ENCODE results near the gene CCSAP.

DNA sequence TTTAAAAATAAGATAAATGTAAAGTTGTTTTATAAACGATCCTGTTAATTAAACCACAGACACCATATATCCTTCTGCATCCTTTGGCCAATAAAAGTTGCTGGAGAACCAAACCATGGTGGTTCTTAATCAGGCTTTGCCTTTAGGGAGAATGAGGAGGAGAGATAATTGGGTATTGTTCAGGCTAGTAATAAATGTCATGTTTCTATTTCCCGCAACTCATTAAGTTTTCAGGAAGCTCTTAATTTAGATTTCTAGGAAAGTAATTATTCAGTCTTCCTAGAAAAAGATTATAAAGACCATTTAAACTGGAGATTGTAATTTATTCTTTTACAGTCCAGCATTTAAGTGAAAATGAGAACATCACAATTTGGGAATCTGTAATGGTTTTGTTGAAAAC is 37.5 kb downstream of the CCSAP start:
- TF ChIP-seq EP300 (IDR thresholded peaks at IDR 0.05; ENCODE audit: borderline replicate concordance in 1 of 2, low read depth in 1 of 2, low read length in 1 of 2) = no peak
- TF ChIP-seq TAF1 (IDR thresholded peaks at IDR 0.05; ENCODE audit: borderline replicate concordance, low read depth, low read length) = no peak
- TF ChIP-seq, protein P1, sequence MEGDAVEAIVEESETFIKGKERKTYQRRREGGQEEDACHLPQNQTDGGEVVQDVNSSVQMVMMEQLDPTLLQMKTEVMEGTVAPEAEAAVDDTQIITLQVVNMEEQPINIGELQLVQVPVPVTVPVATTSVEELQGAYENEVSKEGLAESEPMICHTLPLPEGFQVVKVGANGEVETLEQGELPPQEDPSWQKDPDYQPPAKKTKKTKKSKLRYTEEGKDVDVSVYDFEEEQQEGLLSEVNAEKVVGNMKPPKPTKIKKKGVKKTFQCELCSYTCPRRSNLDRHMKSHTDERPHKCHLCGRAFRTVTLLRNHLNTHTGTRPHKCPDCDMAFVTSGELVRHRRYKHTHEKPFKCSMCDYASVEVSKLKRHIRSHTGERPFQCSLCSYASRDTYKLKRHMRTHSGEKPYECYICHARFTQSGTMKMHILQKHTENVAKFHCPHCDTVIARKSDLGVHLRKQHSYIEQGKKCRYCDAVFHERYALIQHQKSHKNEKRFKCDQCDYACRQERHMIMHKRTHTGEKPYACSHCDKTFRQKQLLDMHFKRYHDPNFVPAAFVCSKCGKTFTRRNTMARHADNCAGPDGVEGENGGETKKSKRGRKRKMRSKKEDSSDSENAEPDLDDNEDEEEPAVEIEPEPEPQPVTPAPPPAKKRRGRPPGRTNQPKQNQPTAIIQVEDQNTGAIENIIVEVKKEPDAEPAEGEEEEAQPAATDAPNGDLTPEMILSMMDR (IDR thresholded peaks at IDR 0.05) = no peak
